ENCODE measurements around the gene SRCAP.
"Not testable (repeated sequence)": the region's sequence is repeated elsewhere in the genome, so short reads cannot be mapped to it uniquely, and the experiment has no call there.

Gene SRCAP

DNA sequence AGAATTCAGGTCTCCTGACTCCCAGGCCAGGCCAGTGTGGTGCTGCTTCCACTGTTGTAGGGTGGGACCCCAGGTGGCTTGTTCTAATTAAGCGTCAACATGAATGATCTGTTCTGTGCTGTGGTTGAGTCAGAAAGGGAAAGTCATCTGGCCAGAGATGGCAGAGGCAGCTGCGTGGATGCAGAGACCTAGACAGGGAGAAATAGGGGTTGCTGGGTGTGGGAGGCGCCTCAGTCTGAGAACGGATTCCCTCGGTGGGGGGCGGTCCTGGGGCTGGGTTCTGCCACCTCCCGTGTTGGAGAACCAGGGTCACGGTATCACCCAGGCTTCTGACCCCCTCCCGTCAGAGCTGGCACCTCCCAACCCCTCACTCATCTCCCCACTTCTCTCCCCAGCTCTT, 35.2 kb upstream of the SRCAP start:
- no peak for DNase-seq (ENCODE audit: low read depth in 3 of 3)

DNA sequence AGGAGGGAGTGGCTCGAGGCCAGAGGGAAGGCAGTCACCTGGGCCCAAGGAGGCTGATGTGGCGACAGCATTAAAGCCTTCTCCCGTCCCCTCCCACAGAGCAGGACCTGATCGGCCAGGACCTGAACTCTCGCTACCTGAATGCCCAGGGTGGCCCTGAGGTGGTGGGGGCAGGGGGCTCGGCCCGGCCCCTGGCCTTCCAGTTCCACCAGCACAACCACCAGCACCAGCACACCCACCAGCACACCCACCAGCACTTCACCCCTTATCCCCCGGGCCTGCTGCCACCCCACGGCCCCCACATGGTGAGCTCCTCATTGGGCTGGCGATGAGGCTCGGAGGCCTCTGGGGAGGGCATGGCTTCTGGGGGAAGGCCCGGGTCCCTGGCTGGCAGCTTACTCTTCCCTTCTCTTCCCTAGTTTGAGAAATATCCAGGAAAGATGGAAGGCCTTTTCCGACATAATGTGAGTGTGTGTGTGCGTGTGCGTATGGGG, 34.3 kb upstream of the SRCAP start:
- DNase-seq (ENCODE audit: low read depth in 3 of 3): no peak

DNA sequence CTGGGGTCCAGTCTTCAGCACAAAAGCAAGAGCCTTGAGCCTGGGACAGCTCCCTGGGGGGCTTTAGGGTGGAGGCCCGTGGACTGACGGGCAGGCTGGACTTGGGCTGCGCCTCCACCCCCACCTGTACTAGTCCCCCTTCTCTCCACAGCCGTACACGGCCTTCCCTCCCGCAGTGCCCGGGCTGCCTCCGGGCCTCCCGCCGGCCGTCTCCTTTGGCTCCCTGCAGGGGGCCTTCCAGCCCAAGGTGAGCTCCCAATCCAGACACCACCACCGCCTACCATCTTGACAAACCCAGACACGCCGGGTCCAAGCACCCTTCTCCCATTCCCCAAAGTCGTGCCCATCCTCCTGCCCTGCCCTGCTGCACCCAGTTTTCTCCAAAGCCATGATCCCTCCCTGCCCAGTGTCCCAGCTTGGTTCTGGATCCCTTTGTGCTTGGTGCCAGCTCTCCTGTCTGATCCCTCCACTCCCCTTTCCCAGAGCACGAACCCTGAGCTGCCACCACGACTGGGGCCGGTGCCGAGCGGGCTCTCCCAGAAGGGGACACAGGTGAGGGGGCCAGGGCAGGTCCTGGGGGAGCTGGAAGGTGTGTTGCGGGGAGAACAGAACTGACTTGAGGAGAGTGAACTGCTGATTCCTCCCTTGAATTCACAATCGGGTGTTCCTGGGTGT, 33.7 kb upstream of the SRCAP start:
- DNase-seq (ENCODE audit: low read depth in 3 of 3): no peak

DNA sequence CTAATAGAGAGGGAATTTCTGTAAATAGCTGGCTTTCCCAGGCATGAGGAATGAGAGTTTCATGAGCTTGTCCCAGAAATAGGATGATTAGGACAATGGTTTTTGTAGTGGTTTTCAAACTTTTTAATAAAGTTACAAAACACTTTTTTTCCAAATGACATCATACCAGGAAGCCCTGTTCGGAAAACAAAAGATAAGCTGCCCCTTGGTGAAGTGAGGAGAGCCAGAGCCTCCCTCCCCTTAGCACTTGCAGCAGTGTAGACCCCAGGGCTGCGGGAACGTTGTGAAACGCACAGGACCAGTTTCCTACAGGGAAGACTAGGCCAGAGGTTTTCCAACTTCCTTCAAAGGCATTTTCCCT, 33.2 kb upstream of the SRCAP start:
- DNase-seq (ENCODE audit: low read depth in 3 of 3): no peak

DNA sequence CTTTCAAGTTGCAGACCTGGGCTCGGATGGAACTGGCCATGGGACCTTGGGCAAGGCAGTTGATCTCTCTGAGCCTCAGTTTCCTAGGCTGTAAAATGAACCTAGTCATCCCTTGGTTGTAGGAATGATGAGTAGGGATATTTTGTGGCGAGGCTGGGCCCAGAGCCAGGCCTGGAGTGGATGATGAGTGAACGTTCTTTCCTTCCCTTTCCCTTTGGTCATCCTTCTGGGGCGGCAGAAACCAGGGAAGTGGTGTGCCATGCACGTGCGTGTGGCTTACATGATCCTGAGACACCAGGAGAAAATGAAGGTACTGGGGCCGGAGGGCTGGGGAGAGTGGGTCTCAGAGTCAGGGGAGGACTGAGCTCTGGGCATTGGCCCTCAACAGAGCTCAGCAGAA, 32.3 kb upstream of the SRCAP start:
- DNase-seq (ENCODE audit: low read depth in 3 of 3): no peak

DNA sequence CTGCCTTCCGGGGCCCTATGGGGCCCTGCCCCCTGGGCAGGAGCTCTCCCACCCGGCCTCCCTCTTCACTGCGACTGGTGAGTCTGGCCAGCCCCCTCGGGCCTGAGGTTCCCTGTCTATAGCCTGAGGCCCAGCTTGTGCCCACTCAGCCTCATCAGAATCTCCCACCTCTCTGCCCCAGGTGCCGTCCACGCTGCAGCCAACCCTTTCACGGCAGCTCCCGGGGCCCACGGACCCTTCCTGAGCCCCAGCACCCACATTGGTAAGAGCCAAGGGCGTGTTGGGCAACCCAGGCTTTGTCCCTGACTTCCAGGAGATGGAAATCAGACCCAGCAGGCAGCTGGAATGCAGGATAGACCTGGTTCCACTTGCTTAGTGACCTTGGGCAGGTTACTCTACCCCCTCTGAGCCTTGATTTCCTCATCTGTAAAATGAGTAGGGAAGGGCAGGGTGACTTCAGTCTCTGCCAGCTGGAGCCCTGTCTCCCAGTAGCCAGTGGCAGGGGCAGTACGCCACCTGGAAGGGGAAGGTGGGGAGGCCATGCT, 31.5 kb upstream of the SRCAP start:
- no peak for DNase-seq (ENCODE audit: low read depth in 3 of 3)

DNA sequence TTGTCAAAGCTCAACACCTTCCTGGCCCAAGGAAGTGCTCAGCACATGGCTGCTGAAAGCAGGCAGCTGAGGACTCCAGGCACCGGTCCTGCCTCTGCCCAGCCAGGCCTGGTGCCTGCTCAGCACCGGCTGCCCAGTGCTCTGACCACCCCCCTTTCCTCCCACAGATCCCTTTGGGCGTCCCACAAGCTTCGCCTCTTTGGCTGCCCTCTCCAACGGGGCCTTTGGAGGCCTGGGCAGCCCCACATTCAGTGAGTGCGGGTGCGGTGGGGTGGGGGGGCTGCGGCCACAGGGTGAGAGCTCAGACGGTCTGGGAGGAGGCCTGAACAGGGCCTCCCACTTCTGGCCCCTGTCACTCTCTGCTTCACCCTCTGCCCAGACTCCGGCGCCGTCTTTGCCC, 30.6 kb upstream of the SRCAP start:
- DNase-seq (ENCODE audit: low read depth in 3 of 3): no peak

DNA sequence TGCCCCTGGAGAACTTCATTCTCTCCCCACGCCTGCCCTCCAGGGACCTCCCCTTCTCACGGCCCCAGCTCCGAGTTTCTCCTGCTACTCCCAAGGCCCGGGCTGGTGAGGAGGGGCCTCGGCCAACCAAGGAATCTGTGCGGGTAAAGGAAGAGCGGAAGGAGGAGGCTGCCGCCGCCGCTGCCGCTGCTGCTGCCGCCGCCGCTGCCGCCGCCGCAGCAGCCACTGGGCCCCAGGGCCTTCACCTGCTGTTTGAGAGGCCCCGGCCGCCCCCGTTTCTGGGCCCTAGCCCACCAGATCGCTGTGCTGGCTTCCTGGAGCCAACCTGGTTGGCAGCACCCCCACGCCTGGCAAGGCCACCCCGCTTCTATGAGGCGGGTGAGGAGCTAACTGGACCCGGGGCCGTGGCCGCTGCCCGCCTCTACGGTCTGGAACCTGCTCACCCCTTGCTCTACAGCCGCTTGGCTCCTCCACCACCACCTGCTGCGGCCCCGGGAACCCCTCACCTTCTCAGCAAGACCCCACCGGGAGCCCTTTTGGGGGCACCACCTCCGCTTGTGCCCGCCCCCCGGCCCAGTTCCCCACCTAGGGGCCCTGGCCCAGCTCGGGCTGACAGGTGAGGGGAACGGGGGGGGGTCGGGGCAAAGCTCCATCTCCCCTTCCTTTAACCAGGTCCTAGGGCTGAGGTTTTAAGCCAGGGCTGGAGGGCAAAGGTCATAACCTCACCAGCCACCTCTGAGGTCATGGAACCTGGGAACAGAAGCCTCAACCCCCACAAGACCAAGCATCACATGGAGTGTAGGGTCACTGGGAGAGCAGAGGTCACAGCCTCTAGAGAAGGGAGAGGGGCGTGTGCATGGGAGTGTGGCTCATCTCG, 29.7 kb upstream of the SRCAP start:
- no peak for DNase-seq (ENCODE audit: low read depth in 3 of 3)

DNA sequence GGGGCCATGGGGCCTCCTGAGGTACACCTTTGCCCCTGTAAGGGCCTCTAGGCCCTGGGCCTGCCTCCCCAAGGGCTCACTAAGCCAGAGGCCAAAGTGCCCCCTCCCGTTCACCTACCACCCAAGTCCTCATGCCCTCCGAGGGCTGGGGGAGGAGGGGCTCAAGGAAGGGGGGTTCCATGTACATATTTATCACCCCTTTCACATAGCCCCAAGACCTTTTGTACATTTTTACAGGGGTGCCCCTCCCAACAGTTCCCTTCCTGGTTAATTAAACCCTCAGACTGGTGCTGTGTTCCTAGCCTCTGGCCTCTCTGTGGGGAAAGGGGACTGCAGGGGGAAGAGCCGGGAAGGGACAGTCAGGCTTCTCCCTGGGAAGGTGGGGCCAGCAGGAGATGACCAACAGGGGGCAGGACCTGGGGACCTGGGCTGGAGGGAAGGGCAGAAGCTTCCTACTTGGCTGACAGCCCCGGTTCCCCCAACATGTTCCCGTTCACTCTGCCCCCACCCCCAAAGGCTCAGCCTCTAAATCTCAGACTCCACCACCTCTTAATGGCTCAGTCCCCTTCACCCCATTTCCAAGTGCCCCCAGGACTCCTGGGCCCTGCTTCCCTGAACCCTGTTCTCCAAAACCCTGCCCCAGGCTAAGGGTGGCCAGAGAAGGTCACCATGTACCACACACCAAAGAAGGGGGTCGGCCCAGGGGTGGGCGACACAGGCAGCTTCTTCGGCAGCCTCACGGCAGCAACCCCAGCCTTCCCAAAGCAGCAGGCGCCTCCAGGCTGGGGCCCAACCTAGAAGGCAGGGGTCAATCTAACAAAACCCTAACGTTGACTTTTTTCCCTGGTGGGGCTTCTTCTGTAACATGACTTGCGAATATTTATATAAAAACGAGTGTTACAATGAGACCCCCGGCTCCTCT, 28.8 kb upstream of the SRCAP start:
- no peak for DNase-seq (ENCODE audit: low read depth in 3 of 3)

DNA sequence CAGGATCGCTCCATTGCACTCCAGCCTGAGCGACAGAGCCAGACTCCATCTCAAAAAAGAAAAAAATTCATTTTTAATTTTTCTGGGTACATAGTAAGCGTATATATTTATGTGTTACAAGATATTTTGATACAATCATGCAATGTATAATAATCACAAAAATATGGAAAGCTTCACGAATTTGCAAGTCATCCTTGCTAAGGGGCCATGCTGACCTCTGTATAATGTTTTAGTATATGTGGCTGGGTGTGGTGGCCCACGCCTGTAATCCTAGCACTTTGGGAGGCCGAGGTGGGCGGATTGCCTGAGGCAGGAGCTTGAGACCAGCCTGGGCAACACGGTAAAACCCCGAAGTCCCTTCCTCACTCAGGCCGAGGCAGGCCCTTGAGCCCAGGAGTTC, 23.8 kb upstream of the SRCAP start:
- DNase-seq (ENCODE audit: low read depth in 3 of 3): no peak

DNA sequence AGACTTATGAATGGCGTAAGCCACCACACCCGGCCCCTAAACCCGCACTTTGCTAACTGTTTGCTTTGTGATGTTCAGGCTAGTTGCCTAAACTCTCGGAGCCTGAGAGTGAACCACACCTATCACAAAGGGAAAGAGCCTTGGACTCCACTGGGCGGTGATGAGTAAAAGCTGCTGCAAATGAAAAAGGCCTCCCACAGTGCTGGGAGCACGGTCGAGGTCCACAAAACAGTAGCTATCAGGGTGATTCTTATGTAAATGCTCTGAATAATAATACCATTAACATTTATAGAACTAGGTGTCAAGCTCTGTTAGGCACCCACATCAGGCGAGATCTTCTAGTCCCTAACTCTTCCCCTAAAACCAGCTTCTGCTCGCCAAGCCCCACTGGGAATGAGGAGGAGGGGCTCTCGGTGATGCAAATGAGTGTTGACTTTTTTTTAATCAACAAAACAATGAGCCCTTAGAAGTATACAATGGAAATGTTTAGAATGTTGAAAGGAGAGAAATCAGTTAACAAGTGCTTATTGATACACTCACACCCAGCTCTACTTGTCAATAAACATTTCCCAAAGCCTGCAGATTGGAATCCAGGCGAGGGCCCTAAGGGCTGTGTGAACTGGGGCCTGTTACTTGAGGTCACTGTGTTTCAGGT, 20.9 kb upstream of the SRCAP start:
- DNase-seq (ENCODE audit: low read depth in 3 of 3): no peak

DNA sequence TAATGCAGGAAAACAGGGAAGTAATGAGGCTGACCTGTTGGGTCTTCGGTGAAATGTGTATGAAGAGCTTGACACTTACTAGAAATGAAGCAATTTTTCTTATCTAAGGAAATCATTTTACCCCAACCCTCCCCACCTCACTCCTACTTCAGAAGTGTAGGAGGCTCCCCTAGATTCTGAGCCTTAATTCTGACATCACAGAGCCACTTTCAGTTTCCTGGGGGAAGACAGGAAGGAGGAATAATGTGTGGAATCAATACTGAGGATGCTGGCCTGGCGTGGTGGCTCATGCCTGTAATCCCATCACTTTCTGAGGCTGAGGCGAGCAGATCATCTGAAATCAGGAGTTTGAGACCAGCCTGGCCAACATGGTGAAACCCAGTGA, 20.4 kb upstream of the SRCAP start:
- DNase-seq (ENCODE audit: low read depth in 3 of 3): no peak

DNA sequence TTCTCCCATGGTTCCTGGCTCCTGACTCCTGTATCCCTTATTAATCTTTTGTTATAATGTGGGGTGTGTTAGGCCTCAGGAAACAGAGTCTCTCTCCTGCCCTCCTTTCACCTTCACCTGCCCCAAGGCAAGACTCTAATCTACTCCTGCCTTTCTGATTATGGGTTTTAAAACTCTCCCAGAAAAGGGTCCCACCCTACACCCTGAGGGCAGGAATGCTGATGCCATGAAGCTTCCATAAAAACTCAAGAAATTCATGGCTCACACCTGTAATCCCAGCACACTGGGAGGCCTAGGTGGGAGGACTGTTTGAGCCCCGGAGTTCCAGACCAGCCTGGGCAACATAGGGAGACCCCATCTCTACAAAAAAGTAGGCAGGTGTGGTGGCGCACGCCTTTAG, 18.6 kb upstream of the SRCAP start:
- no peak for DNase-seq (ENCODE audit: low read depth in 3 of 3)

DNA sequence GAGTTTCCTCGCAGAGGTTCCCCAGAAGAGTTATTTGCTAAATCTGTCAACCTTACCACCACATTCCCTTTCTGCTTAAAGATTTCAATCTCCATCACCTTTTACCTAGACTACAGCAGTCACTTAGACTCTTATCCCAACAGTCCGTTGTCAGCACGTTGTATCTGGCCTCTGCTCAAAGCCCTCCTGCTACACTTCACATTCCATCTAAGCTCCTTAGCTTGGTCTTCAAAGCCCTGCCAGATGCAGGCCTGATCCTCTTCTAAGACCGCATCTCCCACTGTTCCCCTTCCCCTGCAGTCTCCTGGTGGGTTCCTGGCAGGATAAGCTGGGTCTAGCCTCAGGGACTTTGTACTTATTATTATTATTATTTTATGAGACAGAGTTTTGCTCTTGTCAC, 10.3 kb upstream of the SRCAP start:
- no peak for DNase-seq (ENCODE audit: low read depth in 3 of 3)

DNA sequence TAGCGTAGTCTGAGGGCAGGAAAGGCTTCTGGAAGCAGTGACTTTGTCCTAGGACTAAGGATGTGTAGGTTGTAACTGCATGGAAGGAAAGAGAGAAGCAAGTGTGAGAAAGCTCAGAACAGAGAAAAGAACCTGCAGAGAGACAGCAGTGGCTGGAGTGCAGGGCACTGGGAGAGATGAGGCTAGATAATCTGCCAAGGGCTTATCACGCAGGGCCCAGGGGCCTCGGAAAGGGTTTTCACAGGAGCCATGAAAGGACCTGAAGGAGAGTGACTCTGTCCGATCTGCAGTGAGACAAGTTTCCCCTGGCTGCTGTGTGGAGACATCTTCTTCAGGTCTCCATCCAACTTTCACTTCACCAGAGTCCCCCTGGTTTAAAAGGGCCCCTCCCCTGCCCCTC, 7.1 kb upstream of the SRCAP start:
- DNase-seq (ENCODE audit: low read depth in 3 of 3): no peak

DNA sequence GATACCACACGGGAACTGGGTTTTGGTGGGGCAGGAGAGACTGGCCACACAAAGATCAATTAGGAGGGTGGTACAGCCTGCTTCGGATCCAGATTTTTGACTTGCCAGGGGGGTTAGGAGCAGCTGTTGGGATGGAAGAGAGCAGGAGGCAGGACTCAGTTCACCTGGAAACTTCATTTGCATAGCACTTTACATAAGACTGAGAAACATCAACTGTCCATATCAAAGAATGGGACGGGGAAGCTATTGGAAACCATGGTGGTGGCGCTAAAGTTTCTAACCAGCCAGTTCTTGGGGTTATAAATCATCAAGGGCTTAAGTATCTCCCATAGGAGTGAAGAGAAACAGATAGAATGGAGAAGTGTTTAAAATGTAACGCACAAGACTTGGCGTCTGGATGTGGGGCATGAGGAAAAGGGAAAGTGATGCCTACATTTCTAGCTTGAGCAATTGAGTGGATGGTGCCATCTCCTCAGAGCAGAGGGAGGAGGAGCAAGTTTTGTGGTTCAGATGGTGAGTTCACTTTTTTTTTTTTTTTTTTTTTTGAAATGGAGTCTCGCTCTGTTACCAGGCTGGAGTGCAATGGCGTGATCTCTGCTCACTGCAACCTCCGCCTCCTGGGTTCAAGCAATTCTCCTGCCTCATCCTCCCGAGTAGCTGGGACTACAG, 6.4 kb upstream of the SRCAP start:
- no peak for DNase-seq (ENCODE audit: low read depth in 3 of 3)

DNA sequence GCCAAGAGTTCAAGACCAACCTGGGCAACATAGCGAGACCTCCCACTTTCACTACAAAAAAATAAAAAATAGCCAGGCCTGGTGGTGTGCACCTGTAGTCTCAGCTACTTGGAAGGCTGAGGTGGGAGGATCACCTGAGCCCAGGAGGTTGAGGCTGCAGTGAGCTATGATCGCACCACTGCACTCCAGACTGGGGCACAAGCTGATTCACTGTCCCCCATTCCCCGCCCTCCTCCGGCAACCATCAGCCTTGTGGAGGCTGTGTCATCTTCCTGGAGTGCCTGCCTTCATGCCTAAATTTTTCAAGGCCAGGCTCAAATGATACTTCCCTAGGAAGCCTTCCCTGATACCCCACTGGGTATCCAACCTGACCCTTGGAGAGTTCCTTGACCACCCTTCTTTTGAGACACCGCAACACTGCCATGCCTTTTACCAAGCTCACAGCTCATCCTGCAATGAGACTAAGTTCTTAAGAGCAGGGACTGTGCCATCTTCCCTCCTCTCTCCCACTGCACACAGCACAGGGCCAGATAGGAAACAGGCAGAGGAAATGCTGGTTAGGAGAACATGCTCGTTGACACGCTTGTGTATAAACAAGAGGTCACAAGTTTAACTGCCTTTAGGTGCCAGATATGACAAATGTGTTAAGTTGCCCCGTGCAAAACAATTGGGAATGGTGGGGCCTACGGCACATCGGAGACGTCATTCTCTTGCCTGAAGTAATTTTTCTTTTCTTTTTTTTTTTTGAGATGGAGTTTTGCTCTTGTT, 3.9 kb upstream of the SRCAP start:
- no peak for DNase-seq (ENCODE audit: low read depth in 3 of 3)

DNA sequence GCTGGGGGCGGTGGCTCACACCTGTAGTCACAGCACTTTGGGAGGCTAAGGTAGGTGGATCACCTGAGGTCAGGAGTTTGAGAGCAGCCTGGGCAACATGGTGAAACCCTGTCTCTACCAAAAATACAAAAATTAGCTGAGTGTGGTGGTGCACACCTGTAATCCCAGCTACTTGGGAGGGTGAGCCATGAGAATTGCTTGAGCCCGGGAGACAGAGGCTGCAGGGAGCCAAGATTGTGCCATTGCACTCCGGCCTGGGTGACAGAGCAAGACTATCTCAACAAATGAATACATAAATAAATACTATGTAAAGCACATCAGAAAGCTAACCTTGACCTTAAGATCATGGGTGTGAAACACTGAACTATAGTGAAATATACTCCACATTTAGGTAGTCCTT, 2.3 kb upstream of the SRCAP start:
- not testable (repeated sequence) for DNase-seq (ENCODE audit: low read depth in 3 of 3)

DNA sequence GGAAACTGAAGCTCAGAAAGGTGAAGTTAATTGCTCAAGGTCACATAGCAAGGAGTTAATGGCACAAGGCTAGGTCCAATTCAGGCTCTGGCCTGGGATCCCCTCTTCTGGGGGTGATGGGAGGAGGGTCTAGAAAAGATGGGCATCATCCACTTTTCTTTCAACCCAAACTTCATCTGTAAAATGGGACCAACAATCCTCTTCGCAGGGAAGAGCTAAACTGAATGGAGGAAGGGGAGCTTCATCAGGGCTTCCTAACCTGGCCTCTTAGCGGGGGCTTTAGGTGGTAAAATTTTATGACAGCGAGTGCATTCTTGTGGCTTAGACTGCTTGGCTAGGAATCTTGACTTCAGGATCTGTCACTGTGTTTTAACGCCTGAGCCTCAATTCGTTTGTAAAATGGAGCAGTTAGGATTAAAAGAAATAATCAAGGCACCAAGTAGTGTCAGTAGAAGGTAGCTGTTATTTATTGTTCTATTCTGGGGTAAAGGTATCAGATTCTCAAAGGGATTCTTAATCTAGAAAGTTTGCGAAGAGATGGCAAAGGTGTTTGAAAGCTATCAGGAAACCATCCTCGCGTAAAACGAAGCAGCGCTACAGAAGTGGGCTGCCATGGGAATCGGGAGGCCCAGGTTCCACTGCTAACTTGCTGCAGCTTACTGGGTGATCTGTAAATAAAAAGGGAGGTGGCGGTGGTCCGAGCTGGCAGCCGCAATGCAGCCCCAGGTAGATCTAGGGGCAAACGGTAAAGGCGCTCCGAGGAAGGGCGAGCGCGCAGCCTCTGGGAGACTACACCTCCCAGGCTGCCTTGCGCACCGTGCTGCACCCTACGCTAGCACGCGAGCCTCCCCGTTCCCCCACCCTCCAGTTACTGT, 1.5 kb upstream of the SRCAP start:
- DNase-seq (ENCODE audit: low read depth in 3 of 3): no peak
